Fibroblast of skin of left quadriceps (primary cell): ENCODE data around the gene PDE9A.

Source experiments
- DNase-seq, 2 experiments: peaks; one replicate each; pipeline ENCODE4 v3.0.0-alpha.2; 2013; ENCODE audit warnings: low read depth in 2 of 2

PDE9A gene

DNA sequence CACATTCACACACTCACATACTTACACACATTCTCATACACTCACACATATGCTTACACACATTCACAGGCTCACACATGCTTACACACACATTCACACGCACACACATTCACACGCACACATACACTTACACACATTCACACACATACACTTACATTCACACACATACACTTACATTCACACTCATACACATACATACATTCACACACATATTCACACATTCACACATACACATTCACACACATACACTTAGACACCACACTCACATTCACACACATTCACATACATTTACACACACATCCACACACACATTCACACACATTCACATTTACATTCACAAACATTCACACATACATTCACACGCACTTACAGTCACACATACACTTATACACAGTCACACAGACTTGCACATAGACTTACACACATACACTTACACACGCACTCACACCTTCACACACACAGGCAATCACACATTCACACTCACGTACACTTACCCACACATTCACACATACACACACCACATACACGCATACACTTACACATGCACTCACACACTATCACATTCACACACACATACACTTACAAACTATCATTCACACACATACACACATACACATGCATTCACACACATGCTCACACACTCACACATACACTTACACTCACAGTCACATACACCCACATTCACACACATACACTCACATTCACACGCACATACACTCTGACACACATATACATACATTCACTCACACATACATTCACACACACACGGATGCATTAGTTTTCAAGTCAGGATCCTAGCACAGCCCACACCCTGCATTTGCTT lies 16.8 kb downstream of the PDE9A start:
- DNase-seq, result no peak

DNA sequence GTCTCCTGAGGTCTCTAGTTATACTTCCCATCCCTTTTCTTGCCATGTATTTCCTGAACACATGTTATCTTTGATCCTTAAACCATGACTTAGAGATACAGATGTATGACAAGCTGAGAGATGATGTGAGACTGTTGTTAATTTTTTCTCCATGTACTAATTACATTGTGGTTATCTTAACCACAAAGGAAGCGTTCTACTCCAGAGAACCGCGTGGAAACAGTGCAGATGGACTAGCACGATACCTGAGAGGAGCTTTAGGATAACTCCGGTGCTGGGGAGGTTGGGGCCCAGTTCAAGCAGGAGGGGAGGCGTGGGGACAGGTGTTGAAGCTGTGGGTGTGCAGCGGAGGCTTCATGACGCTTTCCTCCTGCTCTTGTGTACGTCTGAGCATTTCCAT lies 17.5 kb downstream of the PDE9A start:
- no peak for DNase-seq

DNA sequence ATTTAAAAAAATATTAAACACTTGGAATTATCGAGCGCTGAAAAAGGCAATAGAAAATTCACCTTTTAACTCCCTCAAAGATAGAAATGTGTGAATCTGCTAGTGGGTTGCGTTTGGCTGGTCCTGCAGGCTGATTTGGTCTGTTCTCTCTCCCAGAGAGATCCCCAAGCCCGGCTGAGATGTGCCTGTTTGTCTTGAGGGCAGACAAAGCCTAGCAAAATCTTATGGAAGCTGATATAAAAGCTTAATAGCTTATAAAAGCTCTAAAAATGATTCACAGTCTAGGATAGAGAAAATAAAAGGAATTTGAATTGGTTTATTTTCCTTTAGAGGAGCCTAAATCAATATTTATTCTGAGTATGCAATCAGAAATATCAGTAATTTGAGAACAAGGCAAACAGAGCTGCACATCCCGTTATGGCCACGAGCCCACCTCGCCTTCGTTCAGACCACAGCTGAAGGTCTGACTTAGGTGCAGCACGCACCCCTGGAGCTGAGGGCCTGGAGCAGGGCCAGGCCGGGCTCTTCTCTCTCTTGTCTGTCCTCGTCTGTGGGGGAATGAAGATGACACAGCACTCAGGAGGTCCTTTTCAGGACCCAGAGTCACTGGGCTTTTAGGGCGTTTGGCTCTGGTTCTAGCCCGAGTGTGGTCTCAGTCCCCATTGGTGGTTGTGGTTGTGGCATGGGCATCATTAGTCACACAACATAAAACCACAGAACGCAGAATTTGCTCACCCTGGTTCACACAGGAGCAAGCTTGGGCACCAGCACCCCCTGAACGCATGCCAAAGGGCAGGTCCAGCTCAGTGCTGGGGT lies 18.6 kb downstream of the PDE9A start:
- no peak for DNase-seq

- no peak for DNase-seq
Observed at GRCh38 chr21:42672699-42673458, 19.5 kb downstream of the PDE9A start.

GRCh38 chr21:42673633-42674328 lies 20.4 kb downstream of the PDE9A start:
- no peak for DNase-seq

- DNase-seq, result no peak
Observed at GRCh38 chr21:42674351-42674940, 21.0 kb downstream of the PDE9A start.

DNA sequence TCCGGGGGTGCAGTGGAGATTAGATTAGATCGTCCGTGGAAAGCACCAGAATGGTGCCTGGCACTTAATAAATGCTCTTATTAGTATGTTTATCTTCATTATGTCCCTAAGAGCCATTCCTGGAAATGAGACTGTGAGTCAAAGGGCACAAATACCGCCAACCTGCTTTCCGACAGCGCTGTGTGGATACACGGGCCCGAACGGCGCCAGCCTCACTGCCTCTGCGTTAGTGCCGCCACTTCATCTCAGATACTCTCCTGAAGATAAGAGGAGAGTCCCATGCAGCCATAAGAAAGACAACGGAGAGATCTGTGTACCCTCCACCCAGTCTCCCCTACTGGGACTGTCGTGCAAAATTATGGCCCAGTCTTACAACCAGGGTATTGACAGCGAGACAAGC lies 22.0 kb downstream of the PDE9A start:
- no peak for DNase-seq

DNA sequence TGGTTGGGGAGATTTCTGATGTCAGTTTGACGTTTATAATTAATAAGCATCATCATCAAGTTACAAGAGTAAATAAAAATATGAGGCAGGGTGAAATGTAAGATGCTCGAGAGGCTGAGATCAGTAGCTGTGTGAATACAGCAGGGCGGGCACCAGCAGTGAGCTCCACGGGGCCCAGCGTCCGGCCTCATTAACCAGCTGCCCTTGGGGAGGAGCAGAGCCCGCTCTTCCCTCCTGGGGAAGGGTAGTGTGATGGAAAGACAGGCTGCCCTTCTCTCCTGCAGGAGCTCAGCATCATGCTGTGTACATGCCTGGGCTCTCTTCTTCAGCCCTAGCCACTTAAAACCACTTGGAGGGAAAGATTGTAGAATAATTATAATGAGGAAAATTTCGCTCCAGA lies 23.4 kb downstream of the PDE9A start:
- no peak for DNase-seq

DNA sequence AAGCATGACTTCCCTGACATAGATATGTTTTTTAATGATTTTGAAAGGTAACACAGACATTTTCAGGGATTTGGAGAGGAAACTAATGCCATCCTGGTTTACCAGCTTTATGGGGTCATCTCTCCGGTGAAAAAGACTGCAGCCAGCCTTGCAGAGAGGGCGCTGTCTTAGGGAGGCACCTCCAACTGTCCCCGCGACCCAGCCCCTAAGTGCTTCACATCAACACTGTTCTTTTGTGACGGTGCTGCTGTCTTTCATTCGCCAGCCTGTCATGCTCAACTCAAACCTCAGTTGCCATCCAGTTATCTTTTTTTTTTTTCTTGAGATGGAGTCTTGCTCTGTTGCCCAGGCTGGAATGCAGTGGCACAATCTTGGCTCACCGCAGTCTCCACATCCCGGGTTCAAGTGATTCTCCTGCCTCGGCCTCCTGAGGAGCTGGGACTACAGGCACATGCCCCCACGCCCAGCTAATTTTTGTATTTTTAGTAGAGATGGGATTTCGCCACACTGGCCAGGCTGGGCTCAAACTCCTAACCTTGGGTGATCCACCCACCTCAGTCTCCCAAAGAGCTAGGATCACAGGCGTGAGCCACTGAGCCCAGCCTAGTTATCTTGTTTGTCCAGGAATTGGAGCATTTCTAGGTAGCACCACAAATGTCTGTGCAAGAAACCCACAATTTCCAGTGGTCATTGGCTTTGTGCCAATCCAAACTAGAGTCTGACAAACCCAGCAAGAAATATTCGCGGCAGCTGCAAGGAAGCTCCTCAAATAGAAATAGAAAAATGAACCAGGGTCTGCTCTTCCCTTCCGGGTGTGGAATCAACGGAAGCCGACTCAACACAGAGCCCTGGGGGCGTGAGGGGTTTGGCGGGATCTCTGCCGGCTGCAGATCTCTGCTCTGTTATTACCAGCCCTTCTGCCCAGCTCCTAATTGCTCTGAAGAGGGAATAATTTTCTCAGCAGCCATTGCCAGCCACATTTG lies 24.2 kb downstream of the PDE9A start:
- no peak for DNase-seq

DNA sequence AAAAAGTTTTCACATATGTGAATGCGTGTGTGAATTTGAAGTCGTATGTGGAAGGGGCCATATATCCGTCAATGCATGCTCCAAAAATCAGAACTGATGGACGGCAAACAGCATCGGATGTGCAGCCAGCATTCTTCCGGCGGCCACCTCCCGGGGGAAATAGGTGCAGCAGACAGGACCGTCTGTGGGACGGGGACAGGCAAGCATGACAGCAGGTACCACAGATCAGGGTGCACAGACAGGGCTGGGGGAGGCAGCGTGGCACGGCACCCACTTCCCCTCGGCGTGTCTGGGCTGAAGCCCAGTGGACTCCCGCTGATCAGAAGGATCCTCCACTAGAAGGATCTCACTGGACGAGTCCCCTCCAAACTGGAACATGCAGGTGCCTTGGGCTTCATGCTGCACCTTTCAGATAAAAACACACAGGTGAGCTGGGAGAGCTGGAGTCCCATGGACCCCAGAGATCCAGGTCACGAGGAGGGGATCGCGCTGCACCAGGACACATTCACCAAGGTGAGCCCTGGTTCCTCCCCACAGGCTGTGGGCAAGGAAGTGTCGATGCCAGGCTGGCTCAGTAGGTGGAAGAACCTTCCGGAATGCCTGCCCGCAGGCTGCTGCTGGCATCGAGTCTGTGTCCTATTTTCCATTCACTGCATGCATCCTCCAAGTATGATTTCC lies 25.3 kb downstream of the PDE9A start:
- DNase-seq, result no peak

DNA sequence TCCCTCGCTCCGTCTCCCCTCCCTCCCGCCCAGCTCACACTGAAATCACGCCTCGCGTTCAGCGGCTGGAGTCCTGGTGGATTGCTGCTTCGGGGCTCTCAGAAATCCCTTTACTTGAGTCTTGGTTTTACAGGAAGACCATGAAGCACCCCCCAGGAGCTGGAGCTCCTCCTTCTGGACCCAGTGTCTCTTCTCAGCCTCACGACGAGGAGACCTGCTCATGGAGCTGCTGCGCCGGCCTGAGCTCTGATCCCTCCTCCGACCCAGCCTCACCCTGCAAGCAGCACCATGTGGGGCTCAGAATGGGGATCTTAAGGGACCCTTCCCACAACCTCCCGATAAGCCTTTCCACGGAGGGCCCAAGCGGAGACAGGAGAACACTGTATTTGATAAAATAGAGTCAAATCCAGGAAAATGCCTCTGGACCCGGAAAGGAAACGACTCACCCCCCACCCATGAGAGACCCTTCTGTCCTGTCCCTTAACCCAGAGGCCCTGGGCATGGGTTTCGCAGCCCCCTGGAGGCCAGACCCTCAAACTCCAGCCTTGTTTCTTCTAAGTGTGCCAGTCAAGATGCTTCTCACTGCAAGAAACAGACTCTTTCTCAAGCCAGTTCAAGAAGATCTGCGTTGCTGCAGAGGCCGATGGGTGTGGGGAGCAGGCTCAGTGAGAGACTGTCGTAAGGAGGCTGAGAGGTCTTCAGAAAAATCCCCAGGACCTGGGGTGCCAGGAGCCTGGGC lies 26.1 kb downstream of the PDE9A start:
- no peak for DNase-seq

DNA sequence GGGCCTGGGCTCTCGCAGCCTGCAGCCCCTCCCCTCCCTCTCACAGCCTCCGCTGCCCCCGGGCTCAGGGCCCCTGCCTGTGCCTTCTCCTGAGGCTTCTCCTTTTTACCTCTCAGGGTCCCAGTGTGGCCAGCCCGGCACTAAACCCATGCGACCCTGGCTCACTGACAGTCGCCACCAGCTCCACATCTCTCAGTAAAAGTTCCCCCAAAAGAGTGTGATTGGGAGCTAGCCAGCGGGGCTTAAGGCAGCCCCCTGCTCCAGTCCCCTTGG lies 26.6 kb downstream of the PDE9A start:
- DNase-seq, result no peak

- DNase-seq, result no peak
Observed at GRCh38 chr21:42680429-42680828, 27.0 kb downstream of the PDE9A start.

- no peak for DNase-seq
Observed at GRCh38 chr21:42681296-42682206, 28.1 kb downstream of the PDE9A start.

- DNase-seq, result no peak
Observed at GRCh38 chr21:42682661-42683210, 29.3 kb downstream of the PDE9A start.

- no peak for DNase-seq
Observed at GRCh38 chr21:42683371-42684108, 30.1 kb downstream of the PDE9A start.
